Measurements from ENCODE around the gene POLR1A. TPM values are rescaled to one million over a fixed set of nuclear protein-coding genes. Genes with fewer than 3 reads are reported as not detected.

Gene POLR1A
- total and polyA plus RNA-seq, 2 of the 8 experiments (the other 6 are each of a cell fraction or from before 2014, with no cell fraction given): 8.9 to 58.1 TPM

GRCh38 chr2:85975581-85975980 is 130.1 kb downstream of the POLR1A start (continued):
- no peak for TF ChIP-seq CHD7 (IDR thresholded peaks at IDR 0.05; ENCODE audit: insufficient replicate concordance, low read length)
- TF ChIP-seq GTF2F1 (IDR thresholded peaks at IDR 0.05; ENCODE audit: borderline replicate concordance, low read depth, low read length): no peak
- no peak for TF ChIP-seq MAX (IDR thresholded peaks at IDR 0.05)
- no peak for TF ChIP-seq SP1 (IDR thresholded peaks at IDR 0.05; ENCODE audit: low read depth, low read length)
- TF ChIP-seq TAF7 (optimal IDR thresholded peaks at IDR 0.05; ENCODE audit: borderline replicate concordance, low read depth, low read length): no peak
- no peak for TF ChIP-seq CBX5 (IDR thresholded peaks at IDR 0.05; ENCODE audit: low read depth, low read length)
- TF ChIP-seq USF2 (IDR thresholded peaks at IDR 0.05; ENCODE audit: low read length): no peak
- no peak for TF ChIP-seq CTBP2 (IDR thresholded peaks at IDR 0.05; ENCODE audit: borderline replicate concordance, insufficient read depth, insufficient read length, low read length)
- no peak for TF ChIP-seq SP2 (IDR thresholded peaks at IDR 0.05; ENCODE audit: low read length)

All from H1 (cell line).